ENCODE data around the gene PLA2G7. TPM values are rescaled to one million over a fixed set of nuclear protein-coding genes. Genes with fewer than 3 reads are reported as not detected.
"Not testable (repeated sequence)": the region's sequence is repeated elsewhere in the genome, so short reads cannot be mapped to it uniquely, and the experiment has no call there.

The PLA2G7 gene
- total RNA-seq, 1 donor, result 0.36 TPM

GRCh38 chr6:46772762-46773161, 37.6 kb upstream of the PLA2G7 start:
- no peaks in the 10 kb centered on the region for H3K4me1 ChIP-seq (ENCODE audit: insufficient read depth, low read length)
- no peak overlapping the region for H3K4me2 ChIP-seq (ENCODE audit: insufficient read depth, low read length)
- H2AFZ ChIP-seq (ENCODE audit: low read length), result no peak overlapping the region
- no peak for TF ChIP-seq CTCF (IDR thresholded peaks at IDR 0.05; ENCODE audit: extremely low read depth, low read depth, low read length)
- H3K79me2 ChIP-seq (ENCODE audit: insufficient read depth, low read length), result no peaks in the 10 kb centered on the region
- H3K9me3 ChIP-seq (ENCODE audit: low read depth, low read length), result no peaks in the 10 kb centered on the region
- no peaks in the 10 kb centered on the region for H4K20me1 ChIP-seq (ENCODE audit: insufficient read depth, low read length)
- H3K4me3 ChIP-seq (ENCODE audit: insufficient read depth, low read length), result no peak overlapping the region
- H3K27me3 ChIP-seq (ENCODE audit: insufficient read depth, low read length), result no peaks in the 10 kb centered on the region
- no peak overlapping the region for H3K27ac ChIP-seq (ENCODE audit: low read depth, low read length)
- no peak for DNase-seq (ENCODE audit: insufficient read length, low spot score, missing footprints)
- no peaks in the 10 kb centered on the region for H3K36me3 ChIP-seq (ENCODE audit: insufficient read depth, low read length)

DNA sequence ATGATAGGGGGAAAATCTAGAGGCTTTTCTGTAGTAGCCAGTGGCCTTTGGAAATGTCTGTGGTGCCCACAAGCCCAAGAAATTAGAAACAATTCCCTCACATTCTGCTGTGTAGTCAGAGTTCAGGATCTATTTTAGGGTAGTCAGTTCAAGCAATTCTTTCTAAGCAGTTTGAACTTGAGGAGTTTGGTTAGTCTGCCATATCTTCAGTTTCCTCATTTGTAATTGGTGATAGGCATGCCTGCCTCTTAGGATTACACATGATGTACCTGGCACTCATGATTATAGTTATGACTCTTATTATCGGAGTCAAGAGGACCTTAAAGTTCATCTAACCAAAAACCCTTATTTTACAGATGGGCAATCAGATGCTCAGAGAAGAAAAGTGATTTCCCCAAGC, 36.8 kb upstream of the PLA2G7 start:
- no peaks in the 10 kb centered on the region for H3K27me3 ChIP-seq (ENCODE audit: insufficient read depth, low read length)
- DNase-seq (ENCODE audit: insufficient read length, low spot score, missing footprints), result peak; percentile 14
- H4K20me1 ChIP-seq (ENCODE audit: insufficient read depth, low read length), result no peaks in the 10 kb centered on the region
- H3K79me2 ChIP-seq (ENCODE audit: insufficient read depth, low read length), result no peaks in the 10 kb centered on the region
- no peaks in the 10 kb centered on the region for H3K4me1 ChIP-seq (ENCODE audit: insufficient read depth, low read length)
- H2AFZ ChIP-seq (ENCODE audit: low read length), result no peak overlapping the region
- H3K9me3 ChIP-seq (ENCODE audit: low read depth, low read length), result no peaks in the 10 kb centered on the region
- no peak overlapping the region for H3K4me2 ChIP-seq (ENCODE audit: insufficient read depth, low read length)
- no peak overlapping the region for H3K27ac ChIP-seq (ENCODE audit: low read depth, low read length)
- H3K4me3 ChIP-seq (ENCODE audit: insufficient read depth, low read length), result no peak overlapping the region
- no peaks in the 10 kb centered on the region for H3K36me3 ChIP-seq (ENCODE audit: insufficient read depth, low read length)
- TF ChIP-seq CTCF (IDR thresholded peaks at IDR 0.05; ENCODE audit: extremely low read depth, low read depth, low read length), result no peak

DNA sequence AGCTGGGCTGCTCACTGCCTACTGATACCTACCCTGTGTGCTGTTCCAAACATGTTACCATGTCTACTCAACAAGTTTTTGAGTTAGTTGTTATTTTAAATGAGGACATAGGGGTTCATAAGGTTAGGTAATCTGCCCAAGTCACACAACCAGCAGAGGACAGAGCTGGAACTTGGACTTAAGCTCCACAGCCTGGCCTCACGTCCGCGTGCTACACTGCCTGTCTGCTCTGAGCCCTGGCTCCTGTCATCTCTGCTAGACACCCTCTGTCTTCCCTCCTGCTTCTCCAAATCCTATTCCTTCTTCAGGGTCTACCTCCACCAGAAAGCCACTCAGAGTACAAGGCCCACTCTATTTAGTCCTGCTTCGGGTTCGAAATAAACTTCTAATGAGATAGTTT, 29.8 kb upstream of the PLA2G7 start:
- DNase-seq (ENCODE audit: insufficient read length, low spot score, missing footprints), result no peak
- Histone ChIP-seq H3K4me2 (ENCODE audit: insufficient read depth, low read length) (no peak overlapping the region), H3K4me3 (ENCODE audit: insufficient read depth, low read length) (no peak overlapping the region), H3K27ac (ENCODE audit: low read depth, low read length) (no peak overlapping the region), H3K4me1 (ENCODE audit: insufficient read depth, low read length) (no peaks in the 10 kb centered on the region), H3K27me3 (ENCODE audit: insufficient read depth, low read length) (no peaks in the 10 kb centered on the region), H2AFZ (ENCODE audit: low read length) (no peak overlapping the region), H3K36me3 (ENCODE audit: insufficient read depth, low read length) (no peaks in the 10 kb centered on the region), H3K9me3 (ENCODE audit: low read depth, low read length) (no peaks in the 10 kb centered on the region), H4K20me1 (ENCODE audit: insufficient read depth, low read length) (no peaks in the 10 kb centered on the region), H3K79me2 (ENCODE audit: insufficient read depth, low read length) (no peaks in the 10 kb centered on the region)
- TF ChIP-seq CTCF (IDR thresholded peaks at IDR 0.05; ENCODE audit: extremely low read depth, low read depth, low read length), result no peak

- H3K27ac ChIP-seq (ENCODE audit: low read depth, low read length); H2AFZ ChIP-seq (ENCODE audit: low read length); H3K36me3 ChIP-seq (ENCODE audit: insufficient read depth, low read length); H4K20me1 ChIP-seq (ENCODE audit: insufficient read depth, low read length); H3K4me2 ChIP-seq (ENCODE audit: insufficient read depth, low read length); H3K79me2 ChIP-seq (ENCODE audit: insufficient read depth, low read length); H3K9me3 ChIP-seq (ENCODE audit: low read depth, low read length); DNase-seq (ENCODE audit: insufficient read length, low spot score, missing footprints); H3K4me1 ChIP-seq (ENCODE audit: insufficient read depth, low read length); H3K27me3 ChIP-seq (ENCODE audit: insufficient read depth, low read length); H3K4me3 ChIP-seq (ENCODE audit: insufficient read depth, low read length): not testable (repeated sequence)
Observed at GRCh38 chr6:46764280-46764679, 29.1 kb upstream of the PLA2G7 start.

GRCh38 chr6:46763466-46763865, 28.3 kb upstream of the PLA2G7 start:
- Histone ChIP-seq H2AFZ (ENCODE audit: low read length) (no peak overlapping the region), H3K27ac (ENCODE audit: low read depth, low read length) (no peak overlapping the region), H3K36me3 (ENCODE audit: insufficient read depth, low read length) (no peaks in the 10 kb centered on the region), H3K4me1 (ENCODE audit: insufficient read depth, low read length) (no peaks in the 10 kb centered on the region), H3K4me2 (ENCODE audit: insufficient read depth, low read length) (no peak overlapping the region), H3K79me2 (ENCODE audit: insufficient read depth, low read length) (no peaks in the 10 kb centered on the region), H3K27me3 (ENCODE audit: insufficient read depth, low read length) (no peaks in the 10 kb centered on the region), H3K4me3 (ENCODE audit: insufficient read depth, low read length) (no peak overlapping the region), H4K20me1 (ENCODE audit: insufficient read depth, low read length) (no peaks in the 10 kb centered on the region), H3K9me3 (ENCODE audit: low read depth, low read length) (no peaks in the 10 kb centered on the region)
- no peak for DNase-seq (ENCODE audit: insufficient read length, low spot score, missing footprints)
- TF ChIP-seq CTCF (IDR thresholded peaks at IDR 0.05; ENCODE audit: extremely low read depth, low read depth, low read length), result no peak

Data from osteoblast (primary cell).